ENCODE results near the gene FNBP1. TPM values are rescaled to one million over a fixed set of nuclear protein-coding genes. Genes with fewer than 3 reads are reported as not detected.

FNBP1 gene
- total and polyA plus RNA-seq, 2 of the 8 experiments (the other 6 are each of a cell fraction or from before 2014, with no cell fraction given) = 7.2 to 40.9 TPM

DNA sequence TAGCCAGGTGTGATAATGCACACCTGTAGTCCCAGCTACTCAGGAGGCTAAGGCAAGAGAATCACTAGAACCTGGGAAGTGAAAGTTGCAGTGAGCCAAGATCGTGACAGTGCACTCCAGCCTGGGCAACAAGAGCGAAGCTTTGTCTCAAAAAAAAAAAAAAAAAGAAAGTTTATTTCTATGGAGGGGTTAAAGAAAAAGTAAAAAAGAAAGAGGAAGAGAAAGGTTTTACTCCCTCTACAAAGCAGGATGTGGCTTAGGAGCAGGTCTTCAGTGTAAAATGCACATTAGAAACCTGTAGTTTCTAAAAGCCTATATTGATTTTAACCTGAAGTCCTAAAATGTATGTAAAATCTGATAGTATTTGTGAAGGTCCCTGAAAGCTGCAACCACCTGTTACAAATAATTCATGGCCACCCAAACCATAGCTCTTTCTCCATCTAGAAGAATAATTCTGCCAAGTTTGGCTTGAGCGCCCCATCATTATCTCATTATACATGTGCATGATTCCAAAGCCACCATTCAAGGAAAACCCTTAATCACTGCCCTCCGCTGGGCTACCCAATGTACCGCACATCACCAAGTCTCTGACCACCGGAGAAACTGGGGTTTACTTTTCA is 3.4 kb downstream of the FNBP1 start:
- POLR2A ChIA-PET (ENCODE audit: partially characterized antibody) = no interaction called here
- H4K91ac ChIP-seq (replicated peaks; ENCODE audit: insufficient read length, low read length) = no peak overlapping the region
- no peak for FAIRE-seq

More for the DNA sequence above, 3.4 kb downstream of the FNBP1 start:
- H4K5ac ChIP-seq (ENCODE audit: insufficient read length, low read depth, low read length) = no peak overlapping the region
- H3K14ac ChIP-seq (ENCODE audit: insufficient read length) = no peak overlapping the region
- peaks cover 2 to 51% of the 10 kb centered on the region in 2 experiments; a peak in 2 of 4 replicates for H3K79me2 ChIP-seq (ENCODE audit: control insufficient read depth in 1 of 2, insufficient read depth in 2 of 2, low read length in 2 of 2)
- no peak overlapping the region for H4K8ac ChIP-seq (ENCODE audit: extremely low read depth, insufficient read depth, low read length)
- TF ChIP-seq RAD21 (IDR thresholded peaks at IDR 0.05 in 1 of 2, conservative IDR thresholded peaks at IDR 0.05 in 1 of 2; ENCODE audit: low read depth in 2 of 2, low read length in 2 of 2) = peak; percentile 34 to 35
- TF ChIP-seq, protein P1, sequence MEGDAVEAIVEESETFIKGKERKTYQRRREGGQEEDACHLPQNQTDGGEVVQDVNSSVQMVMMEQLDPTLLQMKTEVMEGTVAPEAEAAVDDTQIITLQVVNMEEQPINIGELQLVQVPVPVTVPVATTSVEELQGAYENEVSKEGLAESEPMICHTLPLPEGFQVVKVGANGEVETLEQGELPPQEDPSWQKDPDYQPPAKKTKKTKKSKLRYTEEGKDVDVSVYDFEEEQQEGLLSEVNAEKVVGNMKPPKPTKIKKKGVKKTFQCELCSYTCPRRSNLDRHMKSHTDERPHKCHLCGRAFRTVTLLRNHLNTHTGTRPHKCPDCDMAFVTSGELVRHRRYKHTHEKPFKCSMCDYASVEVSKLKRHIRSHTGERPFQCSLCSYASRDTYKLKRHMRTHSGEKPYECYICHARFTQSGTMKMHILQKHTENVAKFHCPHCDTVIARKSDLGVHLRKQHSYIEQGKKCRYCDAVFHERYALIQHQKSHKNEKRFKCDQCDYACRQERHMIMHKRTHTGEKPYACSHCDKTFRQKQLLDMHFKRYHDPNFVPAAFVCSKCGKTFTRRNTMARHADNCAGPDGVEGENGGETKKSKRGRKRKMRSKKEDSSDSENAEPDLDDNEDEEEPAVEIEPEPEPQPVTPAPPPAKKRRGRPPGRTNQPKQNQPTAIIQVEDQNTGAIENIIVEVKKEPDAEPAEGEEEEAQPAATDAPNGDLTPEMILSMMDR (IDR thresholded peaks at IDR 0.05; ENCODE audit: control extremely low read depth in 1 of 3, insufficient read depth in 1 of 3, low read depth in 1 of 3, low read length in 3 of 3) = peak in 2 of 3 experiments; percentile 15 to 31; a peak in 2 of 4 replicates
- TF ChIP-seq TAF1 (IDR thresholded peaks at IDR 0.05; ENCODE audit: low read depth, low read length) = no peak
- TF ChIP-seq, protein P2, sequence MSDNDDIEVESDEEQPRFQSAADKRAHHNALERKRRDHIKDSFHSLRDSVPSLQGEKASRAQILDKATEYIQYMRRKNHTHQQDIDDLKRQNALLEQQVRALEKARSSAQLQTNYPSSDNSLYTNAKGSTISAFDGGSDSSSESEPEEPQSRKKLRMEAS (IDR thresholded peaks at IDR 0.05) = no peak
- CTCF ChIA-PET (ENCODE audit: partially characterized antibody) = interaction anchor here (0.7 to 2.1 kb wide), 12 partner anchors 11 to 159 kb away, joined by 3 to 10 read pairs (median 3); no protein-coding TSS in a partner anchor
- H3K36me3 ChIP-seq (ENCODE audit: control insufficient read depth in 2 of 4, insufficient read depth in 4 of 4, low read length in 3 of 4) = no peaks in the 10 kb centered on the region
- no peak for DNase-seq (ENCODE audit: low read depth in 1 of 2, low spot score in 2 of 2)
- no peak overlapping the region for H2BK15ac ChIP-seq (ENCODE audit: low read length)
- H3K18ac ChIP-seq (ENCODE audit: extremely low read depth, low read length) = no peak overlapping the region
- peaks cover 0 to 5% (median 3%) of the 10 kb centered on the region in 4 experiments; a peak in 4 of 7 replicates for H3K4me1 ChIP-seq (replicated peaks in 1 of 4; ENCODE audit: control insufficient read depth in 3 of 4, insufficient read depth in 4 of 4, low read length in 3 of 4)
- no peak overlapping the region for H3K9ac ChIP-seq (replicated peaks in 1 of 4; ENCODE audit: extremely low read depth in 1 of 4, low read depth in 3 of 4, low read length in 3 of 4)
- H2BK5ac ChIP-seq (ENCODE audit: low read depth, low read length) = no peak overlapping the region
- H2BK12ac ChIP-seq (ENCODE audit: low read depth, low read length) = no peak overlapping the region
- H3K27ac ChIP-seq (ENCODE audit: low read depth, low read length) = no peak overlapping the region
- H2AK5ac ChIP-seq (ENCODE audit: low read depth, low read length) = no peak overlapping the region
- no peak overlapping the region for H3K4me3 ChIP-seq (ENCODE audit: extremely low read depth in 1 of 4, insufficient read depth in 2 of 4, low read depth in 3 of 4, low read length in 4 of 4)
- no peaks in the 10 kb centered on the region for H3K9me3 ChIP-seq (ENCODE audit: insufficient read depth in 2 of 2, low read depth in 1 of 2, low read length in 1 of 2)
- H3K79me1 ChIP-seq (ENCODE audit: low read depth, low read length) = no peaks in the 10 kb centered on the region; the same call in 1 of the 2 replicates
- H3K4me2 ChIP-seq (ENCODE audit: insufficient read depth in 1 of 2, low read depth in 2 of 2, low read length in 2 of 2) = no peak overlapping the region
- no peaks in the 10 kb centered on the region for H4K20me1 ChIP-seq (replicated peaks in 1 of 2; ENCODE audit: control insufficient read depth in 1 of 2, insufficient read depth in 2 of 2, low read length in 2 of 2)
- no peak overlapping the region for H2BK120ac ChIP-seq (replicated peaks; ENCODE audit: low read depth, low read length)
- 83% methylated on average over 5 of the region's 6 CpGs; no CpG with 5 or more reads in 1 of the 2 experiments for WGBS, 2 experiments (ENCODE audit: extremely low coverage in 1 of 2, insufficient coverage in 1 of 2, insufficient read length in 1 of 2, insufficient replicate concordance in 2 of 2, low coverage in 1 of 2, low lambda C conversion rate in 2 of 2, missing lambda C conversion rate in 1 of 2)
- H3K23ac ChIP-seq (ENCODE audit: insufficient read length) = no peak overlapping the region
- H3K23me2 ChIP-seq (ENCODE audit: low read depth, low read length) = peaks cover 13% of the 10 kb centered on the region
- H2AFZ ChIP-seq (ENCODE audit: low read length) = no peak overlapping the region
- H3K4ac ChIP-seq (replicated peaks; ENCODE audit: insufficient read length, low read depth, low read length) = no peak overlapping the region
- H2BK20ac ChIP-seq (ENCODE audit: low read length) = no peak overlapping the region
- no peak overlapping the region for H3K56ac ChIP-seq (replicated peaks; ENCODE audit: insufficient read length, low read depth, low read length)
- peaks cover 0 to 9% (median 4%) of the 10 kb centered on the region in 4 experiments; a peak in 4 of 7 replicates for H3K27me3 ChIP-seq (replicated peaks in 1 of 4; ENCODE audit: control insufficient read depth in 3 of 4, extremely low read depth in 1 of 4, insufficient read depth in 3 of 4, low read length in 3 of 4)
